Lower leg skin (tissue), 4 donors: ENCODE measurements around the gene ZNF740. TPM values are rescaled to one million over a fixed set of nuclear protein-coding genes. Genes with fewer than 3 reads are reported as not detected.
A peak's percentile ranks its signal among the peaks of the same experiment; 100 is the strongest.

Source experiments
- DNase-seq, 2 donors: peaks; one replicate each; pipeline ENCODE4 v3.0.0-alpha.2; 2019; ENCODE audit warnings: low spot score in 2 of 2
- H3K4me3 ChIP-seq: fragments of 200-600 bp; sonication (generic); 2 replicates; pipeline ENCODE4 v1.5.1; 2017; ENCODE audit warnings: mild to moderate bottlenecking, low read depth; ENCODE audit not compliant: poor library complexity, severe bottlenecking
- POLR2A ChIP-seq, 2 donors: fragments of 450-650 bp; IDR thresholded peaks; one replicate each; pipeline ENCODE4 v1.6.1; 2016 to 2017; ENCODE audit warnings: antibody characterized with exemption in 2 of 2, mild to moderate bottlenecking in 1 of 2, moderate library complexity in 1 of 2
- WGBS, 2 donors: methylation state at CpG; one replicate each; pipeline ENCODE4 v1.1.5; 2018; 5-methylcytosine and 5-hydroxymethylcytosine counted together
- intact Hi-C: fragments of 100-400 bp; cut with DNase I; formaldehyde crosslinking; loops from one replicate; pipeline ENCODE4 v1.15.0; 2023; ENCODE audit warnings: low total_unique reads
- total RNA-seq, 4 donors: library from RNA; depleted of rRNA; stranded (reverse); fragments of >200 nt; gene quantifications; one replicate each; pipeline ENCODE4 v1.1.0, GENCODE V29; 2016
- TF ChIP-seq, protein P1 (sequence below), 3 donors: fragments of 450-650 bp; IDR thresholded peaks; one replicate each; pipeline ENCODE4 v1.5.1; 2016; ENCODE audit warnings: antibody characterized with exemption in 3 of 3, mild to moderate bottlenecking in 3 of 3, moderate library complexity in 2 of 3

ZNF740 gene
- total RNA-seq, 4 donors from 2014 or later: 6.1 to 12.1 (median 8.4) TPM

DNA sequence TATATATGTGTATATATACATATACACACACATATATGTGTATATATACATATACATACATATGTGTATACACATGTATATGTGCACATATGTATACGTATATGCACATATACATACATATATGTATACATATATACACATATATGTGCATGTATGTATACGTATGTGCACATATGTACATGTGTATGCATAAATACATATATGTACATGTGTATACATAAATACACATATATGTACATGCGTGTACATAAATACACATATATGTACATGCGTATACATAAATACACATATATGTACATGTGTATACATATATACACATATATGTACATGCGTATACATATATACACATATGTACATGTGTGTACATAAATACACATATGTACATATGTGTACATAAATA lies 33.3 kb upstream of the ZNF740 start:
- TF ChIP-seq, protein P1, sequence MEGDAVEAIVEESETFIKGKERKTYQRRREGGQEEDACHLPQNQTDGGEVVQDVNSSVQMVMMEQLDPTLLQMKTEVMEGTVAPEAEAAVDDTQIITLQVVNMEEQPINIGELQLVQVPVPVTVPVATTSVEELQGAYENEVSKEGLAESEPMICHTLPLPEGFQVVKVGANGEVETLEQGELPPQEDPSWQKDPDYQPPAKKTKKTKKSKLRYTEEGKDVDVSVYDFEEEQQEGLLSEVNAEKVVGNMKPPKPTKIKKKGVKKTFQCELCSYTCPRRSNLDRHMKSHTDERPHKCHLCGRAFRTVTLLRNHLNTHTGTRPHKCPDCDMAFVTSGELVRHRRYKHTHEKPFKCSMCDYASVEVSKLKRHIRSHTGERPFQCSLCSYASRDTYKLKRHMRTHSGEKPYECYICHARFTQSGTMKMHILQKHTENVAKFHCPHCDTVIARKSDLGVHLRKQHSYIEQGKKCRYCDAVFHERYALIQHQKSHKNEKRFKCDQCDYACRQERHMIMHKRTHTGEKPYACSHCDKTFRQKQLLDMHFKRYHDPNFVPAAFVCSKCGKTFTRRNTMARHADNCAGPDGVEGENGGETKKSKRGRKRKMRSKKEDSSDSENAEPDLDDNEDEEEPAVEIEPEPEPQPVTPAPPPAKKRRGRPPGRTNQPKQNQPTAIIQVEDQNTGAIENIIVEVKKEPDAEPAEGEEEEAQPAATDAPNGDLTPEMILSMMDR (IDR thresholded peaks at IDR 0.05): no peak
- TF ChIP-seq POLR2A (IDR thresholded peaks at IDR 0.05): no peak
- WGBS, 2 donors: 84 to 90% methylated on average over 5 of the region's 5 CpGs

DNA sequence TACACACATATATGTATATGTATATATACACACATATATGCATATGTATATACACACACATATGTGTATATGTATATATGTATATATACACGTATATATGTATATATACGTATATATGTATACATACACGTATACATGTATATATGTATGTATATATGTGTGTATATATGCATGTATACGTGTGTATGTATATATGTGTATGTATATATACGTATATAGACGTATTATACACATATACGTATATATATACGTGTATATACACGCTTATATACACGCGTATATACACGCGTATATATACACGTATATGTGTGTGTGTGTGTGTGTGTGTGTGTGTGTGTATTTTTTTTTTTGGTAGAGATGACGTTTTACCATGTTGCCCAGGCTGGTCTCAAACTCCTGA lies 32.9 kb upstream of the ZNF740 start:
- 89% methylated on average over 15 of the region's 15 CpGs for WGBS, 2 donors
- intact Hi-C loops: no loop called here
- no peak for DNase-seq
- no peak overlapping the region for H3K4me3 ChIP-seq
- TF ChIP-seq, protein P1 (IDR thresholded peaks at IDR 0.05): no peak
- no peak for TF ChIP-seq POLR2A (IDR thresholded peaks at IDR 0.05)

More for the DNA sequence above, 33.3 kb upstream of the ZNF740 start:
- H3K4me3 ChIP-seq: no peak overlapping the region
- intact Hi-C loops: no loop called here
- no peak for DNase-seq

DNA sequence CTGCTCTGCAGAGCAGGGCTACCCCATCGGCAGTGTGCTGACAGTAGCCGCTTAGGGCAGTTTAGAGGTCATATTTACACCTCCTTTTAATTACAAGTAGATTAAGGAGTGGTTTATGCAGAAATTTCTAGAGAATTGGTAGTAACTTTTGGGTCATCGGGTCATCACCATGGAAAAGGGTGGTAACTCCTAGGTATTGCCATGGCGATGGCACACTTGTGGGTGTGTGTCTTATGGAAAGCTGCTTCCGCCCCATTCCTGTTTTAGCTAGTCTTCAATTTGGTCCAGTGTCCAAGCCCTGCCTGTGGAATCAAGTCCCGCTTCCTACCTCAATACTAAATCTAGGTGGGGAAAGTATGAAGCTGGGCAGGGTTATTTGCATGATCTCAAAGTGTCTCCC lies 29.5 kb upstream of the ZNF740 start:
- peak in 1 of 2 donors; percentile 36 for DNase-seq
- WGBS, 2 donors: 85 to 90% methylated on average over 6 of the region's 6 CpGs
- H3K4me3 ChIP-seq: no peak overlapping the region
- intact Hi-C loops: no loop called here
- TF ChIP-seq, protein P1 (IDR thresholded peaks at IDR 0.05): no peak
- TF ChIP-seq POLR2A (IDR thresholded peaks at IDR 0.05): no peak

DNA sequence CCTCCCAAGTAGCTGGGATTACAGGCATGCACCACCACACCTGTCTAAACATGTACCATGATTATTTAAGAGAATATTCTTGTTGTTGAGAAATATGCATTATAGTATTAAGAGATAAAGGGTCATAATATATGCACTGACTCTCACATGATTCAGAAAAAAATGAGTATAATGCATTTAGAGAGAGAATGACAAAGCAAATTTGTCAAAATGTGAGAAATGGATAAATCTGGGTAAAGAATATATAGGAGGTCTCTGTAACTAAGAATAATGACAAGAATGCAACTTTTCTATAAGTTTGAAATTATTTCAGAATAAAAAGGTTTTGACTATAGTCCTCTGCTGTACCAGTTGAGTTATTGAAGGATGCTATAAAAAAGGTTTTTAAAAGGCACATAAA lies 28.1 kb upstream of the ZNF740 start:
- intact Hi-C loops: no loop called here
- TF ChIP-seq, protein P1 (IDR thresholded peaks at IDR 0.05): no peak
- no peak for TF ChIP-seq POLR2A (IDR thresholded peaks at IDR 0.05)
- no peak overlapping the region for H3K4me3 ChIP-seq
- DNase-seq: no peak

DNA sequence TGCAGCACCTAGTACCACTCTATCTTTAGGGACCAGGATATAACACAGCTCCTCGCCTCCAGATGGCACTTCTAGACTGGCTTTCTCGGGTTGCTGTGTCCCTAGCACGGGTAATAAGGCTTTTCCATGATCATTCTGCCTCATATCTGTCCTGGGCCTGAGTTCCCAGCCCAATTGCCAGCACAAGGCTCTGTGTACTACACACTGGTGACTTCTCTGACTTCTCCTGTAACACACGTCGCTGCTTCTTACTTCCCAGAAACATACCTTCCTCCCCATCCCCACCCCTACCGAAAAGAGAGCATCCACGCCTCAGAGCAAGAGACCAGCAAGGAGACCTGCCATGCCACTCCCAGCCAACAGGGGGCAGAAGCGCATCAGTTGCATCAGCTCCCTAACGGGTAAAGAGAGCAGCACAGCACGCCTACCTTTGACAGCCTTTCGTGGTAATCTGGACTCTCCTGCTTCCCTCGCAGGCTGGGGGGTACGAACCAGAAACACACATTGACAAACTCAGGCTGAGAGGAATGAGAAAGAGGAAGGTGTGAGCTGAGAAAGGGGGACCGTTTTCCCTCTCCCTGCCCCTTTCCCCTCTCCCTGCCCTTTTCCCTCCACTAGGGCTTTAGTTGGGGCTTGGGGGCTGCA lies 21.2 kb upstream of the ZNF740 start:
- WGBS, 2 donors: 12 to 14% methylated on average over 14 of the region's 14 CpGs
- DNase-seq: peak; percentile 82 to 97
- intact Hi-C loops: no loop called here
- H3K4me3 ChIP-seq: no peak overlapping the region
- TF ChIP-seq POLR2A (IDR thresholded peaks at IDR 0.05): no peak
- TF ChIP-seq, protein P1 (IDR thresholded peaks at IDR 0.05): peak in 2 of 3 donors; percentile 67 to 95

DNA sequence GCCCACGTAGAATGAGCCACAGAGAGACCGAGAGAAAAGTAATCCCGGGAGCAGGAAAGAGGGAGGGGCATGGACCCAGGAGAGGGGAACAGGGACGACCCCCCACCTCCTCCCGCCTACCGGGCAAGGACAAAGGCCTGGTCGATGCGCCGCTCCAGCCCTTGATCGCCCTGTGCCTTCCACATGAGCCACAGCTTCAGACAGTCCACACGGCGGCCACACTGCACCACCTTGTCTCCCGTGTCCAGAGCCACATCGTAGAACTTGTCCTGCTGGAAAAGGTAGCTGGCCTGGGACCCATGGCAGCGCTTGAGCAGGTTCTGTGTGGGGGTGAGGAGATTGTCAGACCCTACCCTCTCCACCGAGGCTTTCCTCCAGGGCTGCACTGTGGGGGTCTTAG lies 20.5 kb upstream of the ZNF740 start:
- 82 to 85% methylated on average over 14 to 16 of the region's 16 CpGs for WGBS, 2 donors
- H3K4me3 ChIP-seq: no peak overlapping the region
- TF ChIP-seq, protein P1 (IDR thresholded peaks at IDR 0.05): no peak
- no peak for TF ChIP-seq POLR2A (IDR thresholded peaks at IDR 0.05)
- intact Hi-C loops: no loop called here
- DNase-seq: peak in 1 of 2 donors; percentile 72
